Embryonic facial prominence (tissue), 1 donor: Measurements from ENCODE around the gene EIPR1.

Experiments
- DNase-seq: peaks from one replicate; pipeline ENCODE4 v3.0.0-alpha.2; 2016; ENCODE audit errors: extremely low spot score

EIPR1 gene

DNA sequence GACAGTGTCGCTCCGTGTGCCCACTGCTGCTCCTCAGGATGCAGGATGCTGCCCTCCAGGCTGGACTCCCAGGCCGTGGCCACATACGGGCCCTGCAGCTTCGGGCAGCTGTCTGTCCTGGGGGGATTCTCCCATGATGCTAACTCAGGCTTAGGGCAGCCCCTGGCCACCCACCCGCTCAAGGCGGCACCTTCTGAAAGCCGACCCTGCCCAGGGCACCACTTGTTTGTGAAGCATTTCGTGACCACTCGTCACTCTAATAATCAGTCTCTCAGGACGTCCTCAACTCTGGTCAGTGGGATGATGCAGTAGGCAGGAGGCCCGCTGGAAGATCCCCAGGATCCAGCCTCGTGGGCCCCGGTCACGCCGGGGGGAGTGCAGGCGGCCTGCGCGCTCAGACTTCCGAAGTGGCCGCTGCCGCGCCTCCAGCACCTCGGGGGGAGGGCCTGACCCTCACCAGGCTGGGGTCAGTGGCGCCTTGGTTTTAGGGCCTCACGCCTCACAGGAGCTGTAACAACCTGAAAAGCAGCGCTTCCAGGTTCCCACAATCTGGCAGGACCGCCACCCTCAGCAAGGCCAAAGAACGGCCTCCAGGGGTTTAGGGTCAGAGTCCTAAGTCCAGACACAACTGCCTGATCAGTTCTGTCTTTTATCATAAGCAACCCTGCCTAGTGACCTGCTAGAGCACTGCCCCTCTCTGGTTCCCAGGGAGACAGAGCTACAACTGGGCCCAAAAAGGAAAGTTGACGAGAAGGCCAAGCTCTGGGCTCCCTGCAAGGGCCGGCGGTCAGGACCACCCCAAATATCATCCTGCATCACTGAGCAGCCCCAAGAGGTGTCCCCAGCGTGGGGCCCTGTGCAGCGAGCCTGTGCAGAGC is 53.0 kb downstream of the EIPR1 start:
- DNase-seq = no peak

GRCh38 chr2:3324036-3324386 is 53.6 kb downstream of the EIPR1 start:
- no peak for DNase-seq

DNA sequence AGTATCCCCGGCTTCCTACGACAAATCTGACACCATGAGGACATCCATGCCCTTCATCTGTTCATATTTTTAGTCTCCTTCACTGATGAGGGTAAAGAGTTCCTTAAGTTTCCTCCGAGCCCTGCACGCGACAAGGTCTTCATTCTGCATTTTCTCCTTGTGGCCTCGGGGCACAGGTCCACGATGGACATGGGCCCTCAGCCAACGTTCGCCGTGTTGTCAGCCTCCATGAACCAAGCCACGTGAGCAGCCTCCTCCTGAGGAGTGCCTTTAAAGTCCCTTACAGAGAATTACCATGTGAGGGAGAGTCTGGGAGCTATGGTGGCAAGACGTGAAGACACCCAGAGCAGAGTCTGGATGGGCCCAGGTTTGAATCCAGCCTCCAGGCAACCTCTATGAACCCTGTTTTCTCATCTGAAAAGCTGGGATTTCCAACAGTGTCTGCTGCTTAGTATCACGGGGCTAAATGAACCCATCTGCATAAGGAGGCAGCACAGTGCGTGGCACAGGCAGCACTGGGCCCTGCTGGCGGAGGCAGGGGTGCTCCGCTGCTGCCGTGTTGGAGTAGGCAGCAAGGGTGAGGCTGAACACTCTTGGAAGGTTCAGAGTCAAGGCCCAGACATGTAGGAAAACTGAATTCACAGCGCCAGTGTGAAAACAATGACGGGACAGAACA is 54.1 kb downstream of the EIPR1 start:
- no peak for DNase-seq

GRCh38 chr2:3322311-3322970 is 55.2 kb downstream of the EIPR1 start:
- DNase-seq = no peak

GRCh38 chr2:3321825-3322224 is 55.8 kb downstream of the EIPR1 start:
- DNase-seq = no peak

GRCh38 chr2:3320910-3321605 is 56.6 kb downstream of the EIPR1 start:
- DNase-seq = no peak

DNA sequence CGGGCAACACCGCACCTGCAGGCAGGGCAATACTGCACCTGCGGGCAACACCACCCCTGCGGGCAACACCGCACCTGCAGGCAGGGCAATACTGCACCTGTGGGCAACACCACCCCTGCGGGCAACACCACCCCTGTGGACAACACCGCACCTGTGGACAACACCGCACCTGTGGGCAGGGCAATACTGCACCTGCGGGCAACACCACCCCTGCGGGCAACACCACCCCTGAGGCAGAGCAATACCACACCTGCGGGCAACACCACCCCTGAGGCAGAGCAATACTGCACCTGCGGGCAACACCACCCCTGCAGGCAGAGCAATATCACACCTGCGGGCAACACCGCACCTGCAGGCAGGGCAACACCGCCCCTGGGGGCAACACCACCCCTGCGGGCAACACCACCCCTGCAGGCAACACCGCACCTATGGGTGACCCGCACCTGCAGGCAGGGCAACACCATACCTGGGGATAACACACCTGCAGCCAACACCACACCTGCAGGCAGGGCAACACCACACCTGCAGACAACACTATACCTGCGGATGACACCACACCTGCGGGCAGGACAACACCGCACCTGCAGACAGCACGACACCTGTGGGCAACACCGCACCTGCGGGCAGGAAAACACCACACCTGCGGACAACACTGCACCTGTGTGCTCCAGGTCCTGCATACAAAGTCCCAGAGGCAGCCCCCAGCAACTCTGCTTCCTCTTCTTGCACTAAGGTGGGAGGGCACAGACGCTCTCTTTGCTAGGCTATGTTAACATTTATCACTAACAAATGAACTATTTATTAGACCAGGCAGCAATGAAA is 57.7 kb downstream of the EIPR1 start:
- no peak for DNase-seq

GRCh38 chr2:3319134-3319533 is 58.5 kb downstream of the EIPR1 start:
- DNase-seq = no peak

- no peak for DNase-seq
These were observed 59.6 kb downstream of the EIPR1 start for GRCh38 chr2:3317871-3318590.

DNA sequence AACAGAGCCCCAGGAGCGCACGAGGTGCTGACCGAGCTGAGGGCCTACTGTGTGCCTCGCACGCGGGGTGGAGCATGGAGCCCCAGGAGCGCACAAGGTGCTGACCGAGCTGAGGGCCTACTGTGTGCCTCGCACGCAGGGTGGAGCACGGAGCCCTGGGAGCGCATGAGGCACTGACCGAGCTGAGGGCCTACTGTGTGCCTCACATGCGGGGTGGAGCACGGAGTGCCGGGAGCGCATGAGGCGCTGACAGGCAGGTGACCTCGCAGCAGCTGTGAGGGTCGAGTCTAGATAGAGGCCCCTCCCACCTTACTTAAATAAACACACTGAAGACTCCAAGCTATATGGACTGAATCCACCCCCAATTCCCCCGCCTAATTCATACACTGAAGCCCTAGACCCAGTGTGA is 60.3 kb downstream of the EIPR1 start:
- DNase-seq = no peak

DNA sequence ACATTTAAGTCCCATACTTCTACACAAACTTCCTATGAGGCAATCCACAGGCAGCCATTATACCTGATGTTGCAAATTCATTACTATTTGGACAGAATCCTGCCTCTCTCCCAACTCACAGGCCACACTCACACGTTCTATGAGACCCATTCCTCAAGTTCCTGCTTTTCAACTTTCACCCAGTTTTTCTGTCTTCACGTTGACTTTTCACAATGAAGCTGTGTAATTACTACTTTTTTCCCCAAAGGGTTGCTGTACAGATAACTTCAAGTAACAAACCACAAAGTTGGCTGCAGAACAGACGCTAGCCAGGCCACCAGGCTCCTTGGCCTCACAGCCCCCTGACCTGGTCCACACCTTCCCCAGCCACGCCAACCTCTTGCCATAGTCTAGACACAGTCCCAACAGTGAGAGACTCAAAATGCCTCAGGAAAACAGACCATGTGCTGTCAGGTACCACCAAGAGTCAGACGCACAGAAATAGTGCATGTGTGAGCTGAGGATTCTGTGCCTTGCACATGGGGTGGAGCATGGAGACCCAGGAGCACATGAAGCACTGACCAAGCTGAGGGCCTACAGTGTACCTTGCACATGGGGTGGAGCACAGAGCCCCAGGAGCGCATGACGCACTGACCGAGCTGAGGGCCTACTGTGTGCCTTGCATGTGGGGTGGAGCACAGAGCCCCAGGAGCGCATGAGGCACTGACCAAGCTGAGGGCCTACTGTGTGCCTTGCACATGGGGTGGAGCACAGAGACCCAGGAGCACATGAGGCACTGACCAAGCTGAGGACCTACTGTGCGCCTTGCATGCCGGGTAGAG is 61.0 kb downstream of the EIPR1 start:
- no peak for DNase-seq

DNA sequence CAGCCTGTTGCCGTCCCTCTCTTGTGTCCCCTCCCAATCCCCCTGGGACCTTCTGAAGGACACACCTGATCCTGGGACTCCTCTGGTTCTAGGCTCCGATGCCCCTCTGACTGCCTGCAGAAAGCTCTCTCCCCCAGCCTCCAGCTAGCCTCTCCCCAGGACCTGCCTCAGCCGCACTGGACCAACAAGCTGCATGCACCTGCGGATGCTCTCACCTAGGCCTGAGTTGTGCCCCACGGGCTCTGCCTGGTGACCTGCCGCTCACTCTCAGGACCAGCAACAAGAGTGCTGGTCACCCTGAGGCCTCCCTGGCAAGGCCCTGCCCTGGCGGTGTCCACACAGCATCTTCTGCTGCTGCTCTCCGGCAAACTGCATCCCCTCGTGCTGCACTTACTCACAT is 63.0 kb downstream of the EIPR1 start:
- DNase-seq = no peak

GRCh38 chr2:3313781-3314375 is 63.7 kb downstream of the EIPR1 start:
- DNase-seq = no peak

- DNase-seq = no peak
These were observed 64.9 kb downstream of the EIPR1 start for GRCh38 chr2:3312576-3313345.

DNA sequence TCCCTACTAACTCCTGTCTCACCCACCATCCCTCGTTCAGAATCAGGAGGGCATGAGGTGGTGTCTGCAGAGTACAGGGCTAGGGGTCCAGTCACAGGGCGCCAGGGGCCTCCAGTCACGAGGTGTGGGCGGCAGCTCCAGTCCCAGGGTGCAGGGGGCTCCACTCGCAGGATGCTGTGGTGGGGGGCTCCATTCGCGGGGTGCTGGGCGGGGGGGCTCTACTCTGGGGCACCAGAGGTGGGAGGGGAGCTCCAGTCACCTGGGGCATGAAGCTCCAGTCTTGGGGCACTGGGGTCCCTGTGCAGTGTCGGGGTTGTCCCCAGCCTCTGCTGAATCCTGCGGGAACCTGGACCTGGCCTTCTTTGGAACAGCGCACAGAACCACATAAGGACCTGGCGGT is 66.0 kb downstream of the EIPR1 start:
- DNase-seq = no peak

DNA sequence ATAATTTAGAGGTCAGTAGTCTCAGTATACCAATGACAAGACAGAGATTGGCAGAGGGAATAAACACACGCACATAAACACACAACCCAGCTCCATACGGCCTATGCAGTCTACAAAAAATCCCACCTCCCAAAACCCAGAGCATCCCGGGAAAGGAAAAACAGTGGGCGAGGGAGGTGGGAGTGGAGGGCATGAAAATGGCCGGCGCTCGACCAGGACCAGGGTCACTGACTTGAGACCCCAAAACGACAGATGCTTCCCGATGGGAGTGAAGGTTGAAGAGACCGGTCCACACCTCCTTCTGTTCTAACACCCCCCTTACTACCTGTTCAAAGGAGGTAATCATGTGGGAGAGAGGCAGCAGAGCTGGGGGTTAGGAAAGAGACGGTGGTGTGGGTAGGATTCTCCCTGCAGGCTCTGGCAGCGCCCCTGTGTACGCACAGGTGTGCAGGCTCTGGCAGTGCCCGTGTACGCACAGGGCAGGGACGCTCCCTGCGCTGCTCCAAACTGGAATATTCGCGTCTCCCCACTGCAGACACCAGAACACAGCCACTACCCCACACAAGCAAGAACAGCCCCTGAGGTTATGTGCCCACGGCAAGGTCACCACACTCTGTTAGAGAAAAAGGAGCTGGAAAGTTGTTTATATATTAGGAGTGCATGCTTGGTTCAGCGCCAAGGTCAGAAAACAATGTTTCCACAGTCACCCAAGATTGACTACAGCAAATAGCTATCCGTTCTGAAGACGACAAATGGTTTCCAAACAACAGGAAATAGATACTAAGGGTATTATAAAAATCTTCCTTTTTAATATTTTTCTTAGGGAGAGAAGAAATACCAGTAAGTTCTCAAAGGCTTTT is 67.9 kb downstream of the EIPR1 start:
- no peak for DNase-seq

- no peak for DNase-seq
These were observed 69.7 kb downstream of the EIPR1 start for GRCh38 chr2:3307901-3308300.

GRCh38 chr2:3307236-3307635 is 70.4 kb downstream of the EIPR1 start:
- DNase-seq = no peak
